Muscle of leg (tissue), 11 donors: ENCODE results near the gene DCLK2. TPM values are rescaled to one million over a fixed set of nuclear protein-coding genes. Genes with fewer than 3 reads are reported as not detected.

Experiments used
- DNase-seq: peaks from one replicate; pipeline ENCODE4 v3.0.0; 2013
- H3K27ac ChIP-seq: one replicate; pipeline ENCODE4 v1.5.1; 2013; ENCODE audit warnings: mild to moderate bottlenecking, low read length, control low read depth
- H3K27me3 ChIP-seq: one replicate; pipeline ENCODE4 v1.6.1; 2013; ENCODE audit warnings: low read length; ENCODE audit not compliant: control insufficient read depth, insufficient read depth
- H3K36me3 ChIP-seq: one replicate; pipeline ENCODE4 v1.6.1; 2013; ENCODE audit warnings: low read length; ENCODE audit not compliant: control insufficient read depth, insufficient read depth
- H3K4me1 ChIP-seq: one replicate; pipeline ENCODE4 v1.6.1; 2013; ENCODE audit warnings: low read length; ENCODE audit not compliant: control insufficient read depth, insufficient read depth
- H3K4me3 ChIP-seq: one replicate; pipeline ENCODE4 v1.5.1; 2013; ENCODE audit warnings: low read length, control low read depth
- H3K9me3 ChIP-seq: replicated peaks from 2 replicates; pipeline ENCODE4 v1.6.1; 2013; ENCODE audit warnings: low read depth, low read length; ENCODE audit not compliant: control insufficient read depth
- WGBS: methylation state at CpG from one replicate; pipeline ENCODE4 v1.1.5; 2013; ENCODE audit warnings: missing lambda C conversion rate; ENCODE audit not compliant: insufficient coverage; 5-methylcytosine and 5-hydroxymethylcytosine counted together
- polyA plus RNA-seq, 8 donors: library from polyadenylated mRNA; unstranded; fragments of 120-200 nt; gene quantifications; one replicate each; pipeline versions ENCODE4 v1.2.1 to v1.2.3, GENCODE V29; 2013; ENCODE audit warnings: inconsistent platforms in 1 of 8, low replicate concordance in 1 of 8; ENCODE audit not compliant: insufficient read length in 8 of 8, insufficient read depth in 1 of 8
- total RNA-seq: library from RNA; stranded (reverse); fragments of 120-200 nt; gene quantifications from one replicate; pipeline ENCODE4 v1.2.4, GENCODE V29; 2013

Gene DCLK2
- total and polyA plus RNA-seq, 9 donors, result 4.5 to 10.0 (median 7.8) TPM

GRCh38 chr4:150253965-150254630 lies 175.9 kb downstream of the DCLK2 start:
- no peaks in the 10 kb centered on the region for H3K4me1 ChIP-seq
- peaks cover 17% of the 10 kb centered on the region for H3K36me3 ChIP-seq
- WGBS, result 91% methylated on average over 14 of the region's 18 CpGs
- H3K27ac ChIP-seq, result no peak overlapping the region
- H3K27me3 ChIP-seq, result no peaks in the 10 kb centered on the region
- no peak overlapping the region for H3K4me3 ChIP-seq
- no peaks in the 10 kb centered on the region for H3K9me3 ChIP-seq
- DNase-seq, result no peak

GRCh38 chr4:150255610-150256224 lies 177.5 kb downstream of the DCLK2 start:
- DNase-seq, result no peak
- H3K36me3 ChIP-seq, result peaks cover 17% of the 10 kb centered on the region
- WGBS, result 72% methylated on average over 10 of the region's 16 CpGs
- peaks cover 6% of the 10 kb centered on the region for H3K4me1 ChIP-seq
- no peaks in the 10 kb centered on the region for H3K27me3 ChIP-seq
- H3K27ac ChIP-seq, result no peak overlapping the region
- no peak overlapping the region for H3K4me3 ChIP-seq
- H3K9me3 ChIP-seq, result no peaks in the 10 kb centered on the region

GRCh38 chr4:150256225-150256620 lies 178.0 kb downstream of the DCLK2 start:
- Histone ChIP-seq H3K36me3 (peaks cover 17% of the 10 kb centered on the region), H3K27me3 (no peaks in the 10 kb centered on the region), H3K4me1 (peaks cover 6% of the 10 kb centered on the region), H3K9me3 (no peaks in the 10 kb centered on the region), H3K27ac (no peak overlapping the region), H3K4me3 (no peak overlapping the region)
- WGBS, result 72% methylated on average over 20 of the region's 23 CpGs
- no peak for DNase-seq

- Histone ChIP-seq H3K27me3 (no peaks in the 10 kb centered on the region), H3K4me1 (peaks cover 6% of the 10 kb centered on the region), H3K27ac (no peak overlapping the region), H3K9me3 (no peaks in the 10 kb centered on the region), H3K36me3 (peaks cover 17% of the 10 kb centered on the region), H3K4me3 (no peak overlapping the region)
- no peak for DNase-seq
- 72% methylated on average over 13 of the region's 25 CpGs for WGBS
These were observed 178.8 kb downstream of the DCLK2 start for GRCh38 chr4:150256841-150257730.

- H3K27me3 ChIP-seq, result no peaks in the 10 kb centered on the region
- H3K9me3 ChIP-seq, result no peaks in the 10 kb centered on the region
- 86% methylated on average over 5 of the region's 6 CpGs for WGBS
- no peak for DNase-seq
- peaks cover 6% of the 10 kb centered on the region for H3K4me1 ChIP-seq
- H3K4me3 ChIP-seq, result no peak overlapping the region
- peaks cover 14% of the 10 kb centered on the region for H3K36me3 ChIP-seq
- H3K27ac ChIP-seq, result no peak overlapping the region
These were observed 180.3 kb downstream of the DCLK2 start for GRCh38 chr4:150258569-150258968.

GRCh38 chr4:150259861-150260567 lies 181.8 kb downstream of the DCLK2 start:
- peak; percentile 86 for DNase-seq
- no peak overlapping the region for H3K4me3 ChIP-seq

GRCh38 chr4:150261571-150261970 lies 183.3 kb downstream of the DCLK2 start:
- DNase-seq, result no peak
- Histone ChIP-seq H3K4me1 (peaks cover 6% of the 10 kb centered on the region), H3K9me3 (no peaks in the 10 kb centered on the region), H3K4me3 (no peak overlapping the region), H3K36me3 (peaks cover 6% of the 10 kb centered on the region), H3K27me3 (no peaks in the 10 kb centered on the region), H3K27ac (no peak overlapping the region)
- WGBS, result no CpG with 5 or more reads among the region's 2 CpGs

More at GRCh38 chr4:150259861-150260567, 181.8 kb downstream of the DCLK2 start:
- Histone ChIP-seq H3K4me1 (peaks cover 6% of the 10 kb centered on the region), H3K36me3 (peaks cover 5% of the 10 kb centered on the region), H3K9me3 (no peaks in the 10 kb centered on the region), H3K27me3 (no peaks in the 10 kb centered on the region), H3K27ac (peak overlapping the region; percentile 4)
- 37% methylated on average over 5 of the region's 8 CpGs for WGBS

GRCh38 chr4:150262611-150263010 lies 184.4 kb downstream of the DCLK2 start:
- Histone ChIP-seq H3K36me3 (peaks cover 6% of the 10 kb centered on the region), H3K9me3 (no peaks in the 10 kb centered on the region), H3K27me3 (no peaks in the 10 kb centered on the region), H3K27ac (no peak overlapping the region), H3K4me3 (no peak overlapping the region), H3K4me1 (peaks cover 6% of the 10 kb centered on the region)
- WGBS, result 82% methylated on average over 6 of the region's 6 CpGs
- DNase-seq, result no peak

- Histone ChIP-seq H3K4me3 (no peak overlapping the region), H3K36me3 (peaks cover 6% of the 10 kb centered on the region), H3K4me1 (peaks cover 6% of the 10 kb centered on the region), H3K9me3 (no peaks in the 10 kb centered on the region), H3K27me3 (no peaks in the 10 kb centered on the region), H3K27ac (no peak overlapping the region)
- DNase-seq, result no peak
- WGBS, result 83% methylated on average over 2 of the region's 6 CpGs
These were observed 186.4 kb downstream of the DCLK2 start for GRCh38 chr4:150264595-150265161.
